Epithelial cell of esophagus (primary cell): Measurements from ENCODE around the gene MCC.

ENCODE experiments used
- DNase-seq: peaks from one replicate; pipeline ENCODE4 v3.0.0; 2010; ENCODE audit warnings: low read depth
- H3K4me3 ChIP-seq: 2 replicates; pipeline ENCODE4 v1.5.1; 2011; ENCODE audit warnings: mild to moderate bottlenecking, low read length, control low read depth
- TF ChIP-seq, protein P1 (sequence below): IDR thresholded peaks from 2 replicates; pipeline ENCODE4 v1.5.1; 2011; ENCODE audit warnings: low read depth, mild to moderate bottlenecking, low read length, control low read depth, inconsistent platforms; ENCODE audit not compliant: insufficient read depth; ENCODE audit errors: missing control alignments

MCC gene

DNA sequence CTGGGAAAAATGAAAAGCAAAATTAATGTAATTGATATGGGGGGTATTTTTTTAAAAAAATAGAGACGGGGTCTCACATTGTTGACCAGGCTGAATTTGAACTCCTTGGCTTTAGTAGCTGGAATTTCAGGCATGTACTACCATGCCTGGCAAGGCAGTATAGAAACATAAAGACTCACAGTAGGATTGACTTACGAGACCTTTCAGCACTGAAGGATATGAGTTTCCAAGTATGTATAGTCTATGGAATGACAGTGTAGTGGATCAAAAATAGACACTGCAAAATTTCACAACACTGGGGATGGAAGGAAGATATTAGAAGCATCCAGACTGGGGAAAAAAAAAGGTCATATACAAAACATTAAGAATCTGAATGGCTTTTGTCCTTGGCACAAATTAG is 504.9 kb downstream of the MCC start:
- TF ChIP-seq, protein P1, sequence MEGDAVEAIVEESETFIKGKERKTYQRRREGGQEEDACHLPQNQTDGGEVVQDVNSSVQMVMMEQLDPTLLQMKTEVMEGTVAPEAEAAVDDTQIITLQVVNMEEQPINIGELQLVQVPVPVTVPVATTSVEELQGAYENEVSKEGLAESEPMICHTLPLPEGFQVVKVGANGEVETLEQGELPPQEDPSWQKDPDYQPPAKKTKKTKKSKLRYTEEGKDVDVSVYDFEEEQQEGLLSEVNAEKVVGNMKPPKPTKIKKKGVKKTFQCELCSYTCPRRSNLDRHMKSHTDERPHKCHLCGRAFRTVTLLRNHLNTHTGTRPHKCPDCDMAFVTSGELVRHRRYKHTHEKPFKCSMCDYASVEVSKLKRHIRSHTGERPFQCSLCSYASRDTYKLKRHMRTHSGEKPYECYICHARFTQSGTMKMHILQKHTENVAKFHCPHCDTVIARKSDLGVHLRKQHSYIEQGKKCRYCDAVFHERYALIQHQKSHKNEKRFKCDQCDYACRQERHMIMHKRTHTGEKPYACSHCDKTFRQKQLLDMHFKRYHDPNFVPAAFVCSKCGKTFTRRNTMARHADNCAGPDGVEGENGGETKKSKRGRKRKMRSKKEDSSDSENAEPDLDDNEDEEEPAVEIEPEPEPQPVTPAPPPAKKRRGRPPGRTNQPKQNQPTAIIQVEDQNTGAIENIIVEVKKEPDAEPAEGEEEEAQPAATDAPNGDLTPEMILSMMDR, result no peak
- H3K4me3 ChIP-seq, result no peak overlapping the region
- no peak for DNase-seq

DNA sequence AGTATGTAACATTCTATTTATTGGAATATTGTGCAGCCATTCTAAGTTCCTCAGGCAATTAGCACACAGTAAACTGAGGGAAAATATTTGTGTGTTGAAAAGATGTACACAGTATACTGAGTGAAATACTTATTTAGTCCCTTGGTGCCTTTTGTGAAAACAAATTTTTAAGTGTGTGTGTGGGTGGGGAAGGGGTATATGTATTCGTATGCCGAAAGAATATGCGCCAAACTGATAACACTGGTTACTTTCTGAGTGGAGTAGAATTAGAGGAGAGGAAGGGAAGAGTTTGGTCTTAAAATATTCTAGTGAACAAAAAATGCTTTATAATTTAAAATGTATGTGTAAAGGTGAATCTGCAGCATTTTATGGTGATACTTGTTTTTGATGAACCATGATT is 508.5 kb downstream of the MCC start:
- H3K4me3 ChIP-seq, result peak overlapping the region; percentile 15
- TF ChIP-seq, protein P1, result no peak

DNA sequence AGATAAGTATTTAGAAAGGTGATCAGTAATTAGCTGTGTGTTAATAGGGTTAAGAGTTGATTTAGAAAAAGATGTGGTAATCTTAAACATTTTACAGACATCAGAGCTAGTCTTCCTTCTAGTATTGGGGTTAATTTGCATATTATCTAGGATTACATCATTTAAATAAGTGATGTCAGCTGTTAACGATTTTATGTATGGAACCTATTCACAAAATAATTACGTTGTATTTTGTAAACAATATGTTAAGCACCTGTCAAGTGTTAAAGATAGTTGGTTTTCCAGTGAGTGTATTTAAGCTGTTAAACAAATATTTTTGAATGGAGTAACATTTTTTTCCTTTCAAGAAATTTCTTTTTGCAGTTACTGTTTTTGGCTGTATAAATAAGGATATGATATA is 509.4 kb downstream of the MCC start:
- TF ChIP-seq, protein P1, result no peak
- DNase-seq, result no peak
- peak overlapping the region; percentile 89 for H3K4me3 ChIP-seq

More for the DNA sequence above, 508.5 kb downstream of the MCC start:
- DNase-seq, result no peak

DNA sequence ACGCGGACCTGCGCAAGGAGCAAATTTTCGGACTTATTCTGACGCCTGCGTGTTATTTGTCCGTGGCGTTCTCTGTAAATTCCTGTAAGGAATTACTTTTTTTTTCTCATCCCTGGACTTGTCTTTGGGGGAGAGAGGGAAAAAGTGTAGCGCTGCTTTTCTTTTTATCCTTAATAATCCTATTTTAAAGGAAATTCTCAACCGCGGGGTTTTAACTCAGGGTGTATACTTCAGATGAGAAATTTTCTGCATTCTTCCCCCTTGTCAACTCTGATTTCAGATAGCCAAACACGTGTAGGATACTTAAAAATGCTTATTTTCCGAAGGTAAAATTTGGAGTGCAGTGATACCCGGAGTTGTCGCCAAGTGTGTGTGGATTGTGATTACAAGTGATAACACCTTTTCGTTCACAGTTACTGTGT is 510.8 kb downstream of the MCC start:
- no peak for DNase-seq
- H3K4me3 ChIP-seq, result peak overlapping the region; percentile 89
- TF ChIP-seq, protein P1, result no peak

DNA sequence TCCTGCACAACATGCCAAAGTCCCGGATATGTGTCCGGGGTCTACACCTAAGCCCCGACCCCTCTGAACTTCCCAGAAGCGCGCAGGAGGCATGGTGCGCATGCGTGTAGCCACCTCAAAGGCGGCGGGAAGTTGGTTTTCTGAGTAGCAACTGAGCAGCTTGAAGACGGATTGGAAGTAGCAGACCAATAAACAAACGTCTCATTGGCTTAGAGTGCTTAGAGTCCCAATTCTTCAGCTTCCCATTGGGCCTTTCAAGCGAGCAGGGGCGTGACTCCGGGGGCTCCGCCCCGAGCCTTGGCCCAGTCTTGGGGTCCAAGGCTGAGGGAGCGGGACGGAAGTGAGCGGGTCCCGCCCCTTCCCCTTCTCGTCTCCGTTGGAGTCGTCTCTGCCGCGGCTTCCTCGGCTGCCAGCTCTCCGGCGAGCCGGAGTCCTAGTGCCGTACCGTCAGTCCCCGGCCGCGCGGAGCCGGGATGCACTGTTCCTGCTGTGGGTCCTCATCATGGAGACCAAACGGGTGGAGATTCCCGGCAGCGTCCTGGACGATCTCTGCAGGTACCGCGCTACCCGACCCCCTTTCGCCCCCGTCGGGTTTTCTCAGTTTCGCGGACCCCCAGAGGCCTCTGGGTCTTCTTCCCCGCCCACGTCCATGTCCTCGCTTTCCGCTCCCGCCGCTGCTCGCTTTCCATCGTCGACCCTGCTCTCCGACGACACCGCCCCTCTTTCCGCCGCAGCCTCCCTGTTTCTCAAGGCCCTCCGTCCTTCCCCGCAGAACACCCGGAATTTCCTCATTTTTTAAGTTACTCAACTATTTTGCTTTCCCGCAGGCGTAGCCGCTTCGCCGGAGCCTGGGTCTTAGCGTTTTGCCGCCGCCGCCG is 511.6 kb downstream of the MCC start, which contains the start of gene DCP2:
Gene DCP2, plus strand, starts transcription at position 367 of the 878 bp plus-strand sequence. Its CDS starts 136 bp downstream, at position 503.
- DNase-seq, result peak; percentile 99
- H3K4me3 ChIP-seq, result peak within 1 kb of the TSS; percentile 89
- TF ChIP-seq, protein P1, result no peak

DNA sequence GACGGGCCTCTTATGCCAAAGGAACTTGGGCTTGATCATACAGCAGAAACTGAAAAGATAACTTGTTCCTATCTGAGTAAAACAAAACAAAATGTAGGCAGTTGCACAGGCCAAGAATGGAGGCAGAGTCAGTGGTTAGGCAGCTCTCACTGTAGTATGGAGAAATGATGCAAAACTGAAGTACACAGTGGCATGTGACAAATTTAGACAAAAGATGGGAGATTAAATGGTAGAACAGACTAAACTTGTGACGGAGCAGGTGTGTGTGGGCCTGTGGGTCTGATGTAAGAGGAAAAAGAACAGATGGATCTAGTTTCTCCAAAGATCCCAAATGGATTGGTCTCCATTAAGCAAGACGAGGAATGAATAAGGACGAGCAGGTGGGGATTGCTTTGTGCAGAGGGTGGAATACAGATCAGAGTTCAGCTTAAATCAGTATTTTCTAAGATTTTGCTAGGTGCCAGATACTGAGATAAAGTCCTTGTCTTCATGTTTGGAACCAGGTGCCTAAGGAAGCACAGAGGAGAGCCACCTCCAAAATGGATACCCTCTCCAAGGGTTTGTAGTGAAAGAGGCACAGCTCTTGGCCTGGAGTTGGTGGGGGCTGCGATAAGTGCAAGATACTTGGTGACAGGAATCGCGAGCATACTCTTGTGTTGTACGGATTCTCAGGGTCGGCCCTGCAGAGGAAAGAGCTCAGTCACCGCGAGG is 512.4 kb downstream of the MCC start:
- DNase-seq, result no peak
- TF ChIP-seq, protein P1, result no peak
- peak overlapping the region; percentile 89 for H3K4me3 ChIP-seq

DNA sequence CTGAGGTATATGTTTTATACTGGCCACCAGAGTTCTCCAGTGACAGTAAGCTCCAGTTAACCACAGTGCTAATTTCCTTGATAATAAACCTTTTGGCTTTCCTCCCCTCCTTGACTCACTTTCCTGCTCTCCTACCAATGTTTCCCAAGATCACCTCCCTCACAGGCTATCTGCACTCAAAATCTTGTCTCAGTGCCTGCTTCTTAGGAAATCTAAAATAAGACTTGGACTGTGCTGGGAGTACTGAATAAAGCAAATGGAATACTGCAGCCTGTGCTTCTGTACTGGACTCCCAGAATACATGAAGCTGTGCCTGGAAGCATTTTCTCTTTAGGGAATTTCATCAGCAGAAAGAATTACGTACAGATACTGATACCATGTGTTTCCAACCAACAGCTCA is 513.4 kb downstream of the MCC start:
- no peak for DNase-seq
- H3K4me3 ChIP-seq, result no peak overlapping the region
- TF ChIP-seq, protein P1, result no peak
